ENCODE results near the gene AP1G2. TPM values are rescaled to one million over a fixed set of nuclear protein-coding genes. Genes with fewer than 3 reads are reported as not detected.

AP1G2 gene
- polyA plus RNA-seq, 1 experiment = 8.2 TPM

GRCh38 chr14:23551266-23552028 is 16.1 kb downstream of the AP1G2 start, which contains the start of gene ZFHX2:
Gene ZFHX2 (minus strand): TSS chr14:23551765. CDS start chr14:23535325, 16,440 bp downstream.
- Histone ChIP-seq H3K27ac (ENCODE audit: low read depth, low read length) (no peak within 1 kb of the TSS), H3K27me3 (ENCODE audit: control insufficient read depth, insufficient read depth, low read length) (peaks cover 31% of the 10 kb centered on the region), H3K4me3 (ENCODE audit: low read depth, low read length) (peak within 1 kb of the TSS; percentile 63), H3K9me3 (ENCODE audit: control insufficient read depth, insufficient read depth, low read length) (no peaks in the 10 kb centered on the region)
- ChIA-PET CTCF (interaction anchor here (0.7 to 1.8 kb wide), 5 partner anchors 9 to 328 kb away, joined by 3 to 8 read pairs (median 3); no protein-coding TSS in a partner anchor), POLR2A (no interaction called here)
- DNase-seq (ENCODE audit: low read depth, low spot score) = no peak
- TF ChIP-seq, protein P1, sequence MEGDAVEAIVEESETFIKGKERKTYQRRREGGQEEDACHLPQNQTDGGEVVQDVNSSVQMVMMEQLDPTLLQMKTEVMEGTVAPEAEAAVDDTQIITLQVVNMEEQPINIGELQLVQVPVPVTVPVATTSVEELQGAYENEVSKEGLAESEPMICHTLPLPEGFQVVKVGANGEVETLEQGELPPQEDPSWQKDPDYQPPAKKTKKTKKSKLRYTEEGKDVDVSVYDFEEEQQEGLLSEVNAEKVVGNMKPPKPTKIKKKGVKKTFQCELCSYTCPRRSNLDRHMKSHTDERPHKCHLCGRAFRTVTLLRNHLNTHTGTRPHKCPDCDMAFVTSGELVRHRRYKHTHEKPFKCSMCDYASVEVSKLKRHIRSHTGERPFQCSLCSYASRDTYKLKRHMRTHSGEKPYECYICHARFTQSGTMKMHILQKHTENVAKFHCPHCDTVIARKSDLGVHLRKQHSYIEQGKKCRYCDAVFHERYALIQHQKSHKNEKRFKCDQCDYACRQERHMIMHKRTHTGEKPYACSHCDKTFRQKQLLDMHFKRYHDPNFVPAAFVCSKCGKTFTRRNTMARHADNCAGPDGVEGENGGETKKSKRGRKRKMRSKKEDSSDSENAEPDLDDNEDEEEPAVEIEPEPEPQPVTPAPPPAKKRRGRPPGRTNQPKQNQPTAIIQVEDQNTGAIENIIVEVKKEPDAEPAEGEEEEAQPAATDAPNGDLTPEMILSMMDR (IDR thresholded peaks at IDR 0.05; ENCODE audit: low read depth, low read length) = no peak

GRCh38 chr14:23550812-23551265 is 16.8 kb downstream of the AP1G2 start:
- TF ChIP-seq, protein P1 (IDR thresholded peaks at IDR 0.05; ENCODE audit: low read depth, low read length) = no peak
- no peak overlapping the region for H3K27ac ChIP-seq (ENCODE audit: low read depth, low read length)
- POLR2A ChIA-PET = no interaction called here
- no peak for DNase-seq (ENCODE audit: low read depth, low spot score)
- H3K4me3 ChIP-seq (ENCODE audit: low read depth, low read length) = peak overlapping the region; percentile 63
- CTCF ChIA-PET = interaction anchor here (0.7 to 1.8 kb wide), 3 partner anchors 12 to 328 kb away, joined by 3 to 7 read pairs (median 3); no protein-coding TSS in a partner anchor
- H3K27me3 ChIP-seq (ENCODE audit: control insufficient read depth, insufficient read depth, low read length) = peaks cover 32% of the 10 kb centered on the region
- H3K9me3 ChIP-seq (ENCODE audit: control insufficient read depth, insufficient read depth, low read length) = no peaks in the 10 kb centered on the region

GRCh38 chr14:23550131-23550811 is 17.3 kb downstream of the AP1G2 start:
- Histone ChIP-seq H3K27me3 (ENCODE audit: control insufficient read depth, insufficient read depth, low read length) (peaks cover 35% of the 10 kb centered on the region), H3K9me3 (ENCODE audit: control insufficient read depth, insufficient read depth, low read length) (no peaks in the 10 kb centered on the region), H3K27ac (ENCODE audit: low read depth, low read length) (no peak overlapping the region), H3K4me3 (ENCODE audit: low read depth, low read length) (peak overlapping the region; percentile 63)
- DNase-seq (ENCODE audit: low read depth, low spot score) = no peak
- ChIA-PET CTCF (interaction anchor here (1.2 to 2.8 kb wide), 4 partner anchors 9 to 72 kb away, joined by 3 to 25 read pairs (median 6); no protein-coding TSS in a partner anchor), POLR2A (no interaction called here)
- TF ChIP-seq, protein P1 (IDR thresholded peaks at IDR 0.05; ENCODE audit: low read depth, low read length) = no peak

GRCh38 chr14:23548351-23549318 is 19.0 kb downstream of the AP1G2 start:
- no peak overlapping the region for H3K27ac ChIP-seq (ENCODE audit: low read depth, low read length)
- POLR2A ChIA-PET = no interaction called here
- TF ChIP-seq, protein P1 (IDR thresholded peaks at IDR 0.05; ENCODE audit: low read depth, low read length) = no peak
- no peak overlapping the region for H3K4me3 ChIP-seq (ENCODE audit: low read depth, low read length)
- DNase-seq (ENCODE audit: low read depth, low spot score) = no peak
- no peaks in the 10 kb centered on the region for H3K9me3 ChIP-seq (ENCODE audit: control insufficient read depth, insufficient read depth, low read length)
- H3K27me3 ChIP-seq (ENCODE audit: control insufficient read depth, insufficient read depth, low read length) = peaks cover 41% of the 10 kb centered on the region
- CTCF ChIA-PET = interaction anchor here (0.8 to 2.8 kb wide), 4 partner anchors 9 to 15 kb away, joined by 3 to 25 read pairs (median 6); no protein-coding TSS in a partner anchor
